ENCODE results near the gene RNF223. TPM values are rescaled to one million over a fixed set of nuclear protein-coding genes. Genes with fewer than 3 reads are reported as not detected.

RNF223 gene
- total RNA-seq, 5 donors from 2014 or later (not counting 1 experiment from before 2014, with no cell fraction given), result not detected

GRCh38 chr1:1115786-1116700 is 41.9 kb upstream of the RNF223 start, which contains the start of gene C1orf159:
TSS of gene C1orf159 (minus strand) at chr1:1116089. CDS start at chr1:1091543, 24,546 bp downstream.
- Mint-ChIP-seq H3K4me1 (peaks cover 6 to 14% (median 7%) of the 10 kb centered on the region in 3 donors), H3K4me3 (peak within 1 kb of the TSS; percentile 76 to 86 (median 80)), H3K9me3 (peaks cover 0 to 4% (median 3%) of the 10 kb centered on the region in 3 donors), H3K27me3 (peaks cover 0 to 8% of the 10 kb centered on the region in 2 donors), H3K27ac (peak within 1 kb of the TSS; percentile 57 to 79), H3K36me3 (peaks cover 18% of the 10 kb centered on the region)
- peaks cover 0 to 36% of the 10 kb centered on the region in 2 experiments for H3K27me3 ChIP-seq (replicated peaks in 1 of 2; ENCODE audit: control insufficient read depth in 2 of 2, extremely low read depth in 1 of 2, insufficient read depth in 2 of 2, low read length in 1 of 2)
- H3K4me3 ChIP-seq (ENCODE audit: control insufficient read depth in 1 of 2, extremely low read depth in 1 of 2, low read length in 1 of 2), result peak within 1 kb of the TSS; percentile 41 to 50
- peaks cover 0 to 2% of the 10 kb centered on the region in 2 donors for H3K36me3 ChIP-seq (ENCODE audit: control insufficient read depth in 2 of 2, extremely low read depth in 1 of 2, insufficient read depth in 1 of 2, low read length in 1 of 2)
- peak; percentile 94 to 96 (median 95) for ATAC-seq (replicated peaks in 1 of 4)
- no peak within 1 kb of the TSS for H3K27ac ChIP-seq (ENCODE audit: low read length)
- peak; percentile 95 to 99 (median 98) for DNase-seq
- POLR2A ChIA-PET, result no interaction called here
- peaks cover 3 to 22% of the 10 kb centered on the region in 2 experiments for H3K4me1 ChIP-seq (ENCODE audit: control insufficient read depth in 1 of 2, extremely low read depth in 1 of 2, insufficient read depth in 2 of 2, low read length in 2 of 2)
- CTCF ChIA-PET, result interaction anchor here in 1 of 2 donors (0.6 kb wide), 1 partner anchor 135 kb away, joined by 3 read pairs; no protein-coding TSS in a partner anchor
- WGBS (ENCODE audit: insufficient coverage), result under 1% methylated on average over 121 of the region's 128 CpGs
- no peaks in the 10 kb centered on the region for H3K9me3 ChIP-seq

GRCh38 chr1:1115136-1115785 is 41.2 kb upstream of the RNF223 start:
- DNase-seq (no peak), ATAC-seq (replicated peaks in 1 of 4) (no peak)
- 18% methylated on average over 21 of the region's 41 CpGs for WGBS (ENCODE audit: insufficient coverage)
- H3K4me1 Mint-ChIP-seq, result peaks cover 6 to 14% (median 7%) of the 10 kb centered on the region in 3 donors
- Histone ChIP-seq H3K4me1 (ENCODE audit: control insufficient read depth in 1 of 2, extremely low read depth in 1 of 2, insufficient read depth in 2 of 2, low read length in 2 of 2) (peaks cover 3 to 22% of the 10 kb centered on the region in 2 experiments), H3K4me3 (ENCODE audit: control insufficient read depth in 1 of 2, extremely low read depth in 1 of 2, low read length in 1 of 2) (peak overlapping the region; percentile 39 to 41), H3K36me3 (ENCODE audit: control insufficient read depth in 2 of 2, extremely low read depth in 1 of 2, insufficient read depth in 1 of 2, low read length in 1 of 2) (peaks cover 0 to 2% of the 10 kb centered on the region in 2 donors), H3K27ac (ENCODE audit: low read length) (no peak overlapping the region), H3K27me3 (replicated peaks in 1 of 2; ENCODE audit: control insufficient read depth in 2 of 2, extremely low read depth in 1 of 2, insufficient read depth in 2 of 2, low read length in 1 of 2) (peaks cover 0 to 29% of the 10 kb centered on the region in 2 experiments), H3K9me3 (no peaks in the 10 kb centered on the region)
- H3K27me3 Mint-ChIP-seq, result peaks cover 0 to 5% of the 10 kb centered on the region in 2 donors
- H3K36me3 Mint-ChIP-seq, result peaks cover 18% of the 10 kb centered on the region
- CTCF ChIA-PET, result interaction anchor here in 1 of 2 donors (0.6 kb wide), 1 partner anchor 136 kb away, joined by 3 read pairs; no protein-coding TSS in a partner anchor
- H3K9me3 Mint-ChIP-seq, result peaks cover 0 to 4% (median 3%) of the 10 kb centered on the region in 3 donors
- peak overlapping the region in 1 of 2 donors; percentile 79 for H3K27ac Mint-ChIP-seq
- peak overlapping the region; percentile 75 to 86 (median 79) for H3K4me3 Mint-ChIP-seq
- POLR2A ChIA-PET, result no interaction called here

GRCh38 chr1:1114431-1114830 is 40.3 kb upstream of the RNF223 start:
- Histone ChIP-seq H3K4me3 (ENCODE audit: control insufficient read depth in 1 of 2, extremely low read depth in 1 of 2, low read length in 1 of 2) (no peak overlapping the region), H3K27ac (ENCODE audit: low read length) (no peak overlapping the region), H3K27me3 (replicated peaks in 1 of 2; ENCODE audit: control insufficient read depth in 2 of 2, extremely low read depth in 1 of 2, insufficient read depth in 2 of 2, low read length in 1 of 2) (peaks cover 0 to 22% of the 10 kb centered on the region in 2 experiments), H3K4me1 (ENCODE audit: control insufficient read depth in 1 of 2, extremely low read depth in 1 of 2, insufficient read depth in 2 of 2, low read length in 2 of 2) (peaks cover 3 to 22% of the 10 kb centered on the region in 2 experiments), H3K9me3 (no peaks in the 10 kb centered on the region), H3K36me3 (ENCODE audit: control insufficient read depth in 2 of 2, extremely low read depth in 1 of 2, insufficient read depth in 1 of 2, low read length in 1 of 2) (peaks cover 0 to 2% of the 10 kb centered on the region in 2 donors)
- Mint-ChIP-seq H3K27me3 (peaks cover 0 to 3% of the 10 kb centered on the region in 2 donors), H3K4me3 (peak overlapping the region; percentile 73 to 79 (median 75)), H3K4me1 (peaks cover 6 to 14% (median 7%) of the 10 kb centered on the region in 3 donors), H3K9me3 (peaks cover 0 to 4% (median 3%) of the 10 kb centered on the region in 3 donors), H3K27ac (peak overlapping the region in 1 of 2 donors; percentile 79), H3K36me3 (peaks cover 18% of the 10 kb centered on the region)
- no peak for ATAC-seq (replicated peaks in 1 of 4)
- no peak for DNase-seq
- POLR2A ChIA-PET, result no interaction called here
- WGBS (ENCODE audit: insufficient coverage), result 96% methylated on average over 8 of the region's 13 CpGs
- CTCF ChIA-PET, result no interaction called here

- no peak for ATAC-seq (replicated peaks in 1 of 4)
- Mint-ChIP-seq H3K4me1 (peaks cover 12 to 20% (median 13%) of the 10 kb centered on the region in 3 donors), H3K9me3 (peaks cover 0 to 4% (median 3%) of the 10 kb centered on the region in 3 donors), H3K4me3 (peak overlapping the region in 1 of 3 donors; percentile 53), H3K27me3 (no peaks in the 10 kb centered on the region), H3K36me3 (peaks cover 18% of the 10 kb centered on the region), H3K27ac (no peak overlapping the region)
- H3K4me3 ChIP-seq (ENCODE audit: control insufficient read depth in 1 of 2, extremely low read depth in 1 of 2, low read length in 1 of 2), result no peak overlapping the region
- no peaks in the 10 kb centered on the region for H3K9me3 ChIP-seq
- H3K36me3 ChIP-seq (ENCODE audit: control insufficient read depth in 2 of 2, extremely low read depth in 1 of 2, insufficient read depth in 1 of 2, low read length in 1 of 2), result peaks cover 0 to 2% of the 10 kb centered on the region in 2 donors
- no peak overlapping the region for H3K27ac ChIP-seq (ENCODE audit: low read length)
- 97% methylated on average over 20 of the region's 30 CpGs for WGBS (ENCODE audit: insufficient coverage)
- ChIA-PET CTCF (no interaction called here), POLR2A (no interaction called here)
- DNase-seq, result no peak
- H3K27me3 ChIP-seq (replicated peaks in 1 of 2; ENCODE audit: control insufficient read depth in 2 of 2, extremely low read depth in 1 of 2, insufficient read depth in 2 of 2, low read length in 1 of 2), result peaks cover 0 to 4% of the 10 kb centered on the region in 2 experiments
- H3K4me1 ChIP-seq (ENCODE audit: control insufficient read depth in 1 of 2, extremely low read depth in 1 of 2, insufficient read depth in 2 of 2, low read length in 2 of 2), result peaks cover 3 to 20% of the 10 kb centered on the region in 2 experiments
These were observed 38.3 kb upstream of the RNF223 start for GRCh38 chr1:1112237-1112985.

GRCh38 chr1:1111516-1112236 is 37.6 kb upstream of the RNF223 start:
- Mint-ChIP-seq H3K27ac (no peak overlapping the region), H3K36me3 (peaks cover 18% of the 10 kb centered on the region), H3K27me3 (no peaks in the 10 kb centered on the region), H3K4me1 (peaks cover 14 to 21% (median 15%) of the 10 kb centered on the region in 3 donors), H3K4me3 (no peak overlapping the region), H3K9me3 (peaks cover 0 to 4% (median 3%) of the 10 kb centered on the region in 3 donors)
- H3K9me3 ChIP-seq, result no peaks in the 10 kb centered on the region
- H3K27ac ChIP-seq (ENCODE audit: low read length), result no peak overlapping the region
- H3K4me1 ChIP-seq (ENCODE audit: control insufficient read depth in 1 of 2, extremely low read depth in 1 of 2, insufficient read depth in 2 of 2, low read length in 2 of 2), result peaks cover 3 to 13% of the 10 kb centered on the region in 2 experiments
- H3K27me3 ChIP-seq (replicated peaks in 1 of 2; ENCODE audit: control insufficient read depth in 2 of 2, extremely low read depth in 1 of 2, insufficient read depth in 2 of 2, low read length in 1 of 2), result no peaks in the 10 kb centered on the region
- POLR2A ChIA-PET, result no interaction called here
- no peak overlapping the region for H3K4me3 ChIP-seq (ENCODE audit: control insufficient read depth in 1 of 2, extremely low read depth in 1 of 2, low read length in 1 of 2)
- 94% methylated on average over 27 of the region's 28 CpGs for WGBS (ENCODE audit: insufficient coverage)
- CTCF ChIA-PET, result no interaction called here
- DNase-seq, result no peak
- ATAC-seq (replicated peaks in 1 of 4), result no peak
- peaks cover 0 to 2% of the 10 kb centered on the region in 2 donors for H3K36me3 ChIP-seq (ENCODE audit: control insufficient read depth in 2 of 2, extremely low read depth in 1 of 2, insufficient read depth in 1 of 2, low read length in 1 of 2)

Data from T-cell (primary cell).